Measurements from ENCODE around the gene LGI1.

Gene LGI1

GRCh38 chr10:93797825-93798224 lies 40.1 kb downstream of the LGI1 start:
- no peak overlapping the region for H3K9ac ChIP-seq
- H3K9me3 ChIP-seq, result no peaks in the 10 kb centered on the region
- no peak overlapping the region for H3K4me3 ChIP-seq
- no peaks in the 10 kb centered on the region for H3K27me3 ChIP-seq
- no peaks in the 10 kb centered on the region for H3K36me3 ChIP-seq
- no peak for TF ChIP-seq Cebpa-rat (IDR thresholded peaks at IDR 0.05)
- no peak overlapping the region for H3K4me2 ChIP-seq
- H3K4me1 ChIP-seq, result no peaks in the 10 kb centered on the region
- H3K27ac ChIP-seq, result no peak overlapping the region
- H4K20me1 ChIP-seq, result no peaks in the 10 kb centered on the region

- Histone ChIP-seq H3K27ac (no peak overlapping the region), H3K4me3 (no peak overlapping the region), H3K36me3 (no peaks in the 10 kb centered on the region), H4K20me1 (no peaks in the 10 kb centered on the region), H3K4me2 (no peak overlapping the region), H3K9me3 (no peaks in the 10 kb centered on the region), H3K27me3 (no peaks in the 10 kb centered on the region), H3K4me1 (no peaks in the 10 kb centered on the region), H3K9ac (no peak overlapping the region)
- no peak for TF ChIP-seq Cebpa-rat (IDR thresholded peaks at IDR 0.05)
Measured at GRCh38 chr10:93799155-93799708, 41.5 kb downstream of the LGI1 start.

GRCh38 chr10:93804200-93804599 lies 46.5 kb downstream of the LGI1 start:
- no peak overlapping the region for H3K27ac ChIP-seq
- no peaks in the 10 kb centered on the region for H3K36me3 ChIP-seq
- H3K4me1 ChIP-seq, result no peaks in the 10 kb centered on the region
- no peak overlapping the region for H3K4me2 ChIP-seq
- no peak overlapping the region for H3K9ac ChIP-seq
- no peaks in the 10 kb centered on the region for H4K20me1 ChIP-seq
- no peaks in the 10 kb centered on the region for H3K9me3 ChIP-seq
- TF ChIP-seq Cebpa-rat (IDR thresholded peaks at IDR 0.05), result no peak
- H3K27me3 ChIP-seq, result no peaks in the 10 kb centered on the region
- no peak overlapping the region for H3K4me3 ChIP-seq

GRCh38 chr10:93806903-93807302 lies 49.2 kb downstream of the LGI1 start:
- Histone ChIP-seq H3K9ac (no peak overlapping the region), H3K27ac (no peak overlapping the region), H3K4me3 (no peak overlapping the region), H3K27me3 (no peaks in the 10 kb centered on the region), H3K9me3 (no peaks in the 10 kb centered on the region), H4K20me1 (no peaks in the 10 kb centered on the region), H3K36me3 (no peaks in the 10 kb centered on the region), H3K4me2 (no peak overlapping the region), H3K4me1 (no peaks in the 10 kb centered on the region)
- TF ChIP-seq Cebpa-rat (IDR thresholded peaks at IDR 0.05), result no peak

GRCh38 chr10:93807371-93807770 lies 49.6 kb downstream of the LGI1 start:
- Histone ChIP-seq H3K9me3 (no peaks in the 10 kb centered on the region), H3K27ac (no peak overlapping the region), H3K9ac (no peak overlapping the region), H3K4me2 (no peak overlapping the region), H3K4me3 (no peak overlapping the region), H3K36me3 (no peaks in the 10 kb centered on the region), H4K20me1 (no peaks in the 10 kb centered on the region), H3K4me1 (no peaks in the 10 kb centered on the region), H3K27me3 (no peaks in the 10 kb centered on the region)
- no peak for TF ChIP-seq Cebpa-rat (IDR thresholded peaks at IDR 0.05)

- H3K27ac ChIP-seq, result no peak overlapping the region
- no peaks in the 10 kb centered on the region for H3K4me1 ChIP-seq
- no peak overlapping the region for H3K4me2 ChIP-seq
- H4K20me1 ChIP-seq, result no peaks in the 10 kb centered on the region
- no peak overlapping the region for H3K4me3 ChIP-seq
- no peak for TF ChIP-seq Cebpa-rat (IDR thresholded peaks at IDR 0.05)
- no peak overlapping the region for H3K9ac ChIP-seq
- H3K9me3 ChIP-seq, result no peaks in the 10 kb centered on the region
- H3K27me3 ChIP-seq, result no peaks in the 10 kb centered on the region
- no peaks in the 10 kb centered on the region for H3K36me3 ChIP-seq
Measured at GRCh38 chr10:93812659-93813338, 55.1 kb downstream of the LGI1 start.

- no peak overlapping the region for H3K27ac ChIP-seq
- H3K4me2 ChIP-seq, result no peak overlapping the region
- H3K27me3 ChIP-seq, result no peaks in the 10 kb centered on the region
- no peaks in the 10 kb centered on the region for H3K4me1 ChIP-seq
- no peaks in the 10 kb centered on the region for H3K36me3 ChIP-seq
- no peaks in the 10 kb centered on the region for H3K9me3 ChIP-seq
- no peak for TF ChIP-seq Cebpa-rat (IDR thresholded peaks at IDR 0.05)
- H3K9ac ChIP-seq, result no peak overlapping the region
- no peak overlapping the region for H3K4me3 ChIP-seq
- no peaks in the 10 kb centered on the region for H4K20me1 ChIP-seq
Measured at GRCh38 chr10:93813507-93814465, 56.0 kb downstream of the LGI1 start.

GRCh38 chr10:93815304-93816096 lies 57.8 kb downstream of the LGI1 start:
- Histone ChIP-seq H3K27me3 (no peaks in the 10 kb centered on the region), H3K27ac (no peak overlapping the region), H4K20me1 (no peaks in the 10 kb centered on the region), H3K9me3 (peaks cover 9% of the 10 kb centered on the region), H3K4me3 (no peak overlapping the region), H3K4me1 (no peaks in the 10 kb centered on the region), H3K9ac (no peak overlapping the region), H3K4me2 (no peak overlapping the region), H3K36me3 (0 out of 2 replicates have a peak, but pooled peaks cover 4% of the 10 kb centered on the region)
- no peak for TF ChIP-seq Cebpa-rat (IDR thresholded peaks at IDR 0.05)

GRCh38 chr10:93816123-93816747 lies 58.5 kb downstream of the LGI1 start:
- Histone ChIP-seq H3K9ac (no peak overlapping the region), H3K27ac (no peak overlapping the region), H3K4me1 (no peaks in the 10 kb centered on the region), H4K20me1 (no peaks in the 10 kb centered on the region), H3K36me3 (0 out of 2 replicates have a peak, but pooled peaks cover 4% of the 10 kb centered on the region), H3K27me3 (no peaks in the 10 kb centered on the region), H3K4me3 (no peak overlapping the region), H3K9me3 (peaks cover 13% of the 10 kb centered on the region), H3K4me2 (no peak overlapping the region)
- TF ChIP-seq Cebpa-rat (IDR thresholded peaks at IDR 0.05), result no peak

Measured in BLaER1 (cell line).